ENCODE data around the gene CCSER1. TPM values are rescaled to one million over a fixed set of nuclear protein-coding genes. Genes with fewer than 3 reads are reported as not detected.

CCSER1 gene
- total RNA-seq, 1 donor from 2014 or later, result 18.1 TPM

- no peaks in the 10 kb centered on the region for H3K9me3 Mint-ChIP-seq
- no peak overlapping the region for H3K4me3 Mint-ChIP-seq
- no peak for TF ChIP-seq CTCF (conservative IDR thresholded peaks at IDR 0.05)
- H3K4me1 Mint-ChIP-seq (ENCODE audit: unreplicated experiment), result no peaks in the 10 kb centered on the region
- no peaks in the 10 kb centered on the region for H3K36me3 Mint-ChIP-seq
- DNase-seq (ENCODE audit: extremely low spot score, unreplicated experiment), result no peak
- H3K27me3 Mint-ChIP-seq, result no peaks in the 10 kb centered on the region
- H3K27ac Mint-ChIP-seq, result no peak overlapping the region
These were observed 443.4 kb downstream of the CCSER1 start for GRCh38 chr4:90570615-90571014.

GRCh38 chr4:90572996-90573395, 445.8 kb downstream of the CCSER1 start:
- no peak for DNase-seq (ENCODE audit: extremely low spot score, unreplicated experiment)
- peaks cover 5% of the 10 kb centered on the region for H3K36me3 Mint-ChIP-seq
- H3K9me3 Mint-ChIP-seq, result no peaks in the 10 kb centered on the region
- no peak overlapping the region for H3K4me3 Mint-ChIP-seq
- TF ChIP-seq CTCF (conservative IDR thresholded peaks at IDR 0.05), result no peak
- no peaks in the 10 kb centered on the region for H3K27me3 Mint-ChIP-seq
- H3K4me1 Mint-ChIP-seq (ENCODE audit: unreplicated experiment), result no peaks in the 10 kb centered on the region
- H3K27ac Mint-ChIP-seq, result no peak overlapping the region

DNA sequence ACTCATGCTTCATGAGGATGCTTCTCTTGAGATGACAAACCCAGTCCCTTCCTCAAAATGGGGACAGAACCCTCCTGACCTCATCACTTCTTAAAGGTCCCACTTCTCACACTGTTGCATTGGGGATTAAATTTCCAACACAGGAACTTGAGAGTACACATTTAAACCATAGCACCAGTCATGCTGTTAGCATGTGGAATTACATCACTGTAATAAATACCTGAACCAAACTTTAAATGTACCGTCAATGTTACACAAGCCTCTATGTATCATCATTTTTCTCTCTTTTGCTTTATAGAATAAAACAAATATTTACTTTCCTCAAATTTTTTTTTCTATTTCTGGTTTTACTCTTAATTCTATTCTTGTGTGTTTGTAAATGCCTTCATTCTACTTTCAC, 448.2 kb downstream of the CCSER1 start:
- Mint-ChIP-seq H3K4me3 (no peak overlapping the region), H3K27me3 (no peaks in the 10 kb centered on the region), H3K27ac (no peak overlapping the region), H3K9me3 (no peaks in the 10 kb centered on the region), H3K4me1 (ENCODE audit: unreplicated experiment) (no peaks in the 10 kb centered on the region), H3K36me3 (peaks cover 5% of the 10 kb centered on the region)
- no peak for TF ChIP-seq CTCF (conservative IDR thresholded peaks at IDR 0.05)
- DNase-seq (ENCODE audit: extremely low spot score, unreplicated experiment), result no peak

DNA sequence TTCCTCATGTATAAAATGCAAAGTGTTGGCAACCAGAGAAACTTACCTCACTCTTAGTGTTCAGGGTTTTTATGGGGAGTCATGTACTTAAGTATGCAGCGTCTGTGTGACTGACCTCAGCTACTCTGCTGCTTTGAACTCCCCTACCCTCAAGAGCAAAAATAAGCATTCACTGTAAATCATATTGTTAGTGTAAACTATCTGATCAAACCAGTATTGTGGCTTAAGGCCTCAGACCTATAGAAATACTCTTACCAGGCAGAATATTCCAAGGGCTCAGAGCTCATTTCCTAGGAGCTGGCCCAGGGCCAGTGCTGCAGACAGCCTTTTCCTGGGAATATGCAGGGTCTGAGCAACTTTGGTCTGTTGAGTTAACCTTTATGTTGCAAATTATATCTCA, 453.1 kb downstream of the CCSER1 start:
- Mint-ChIP-seq H3K27me3 (no peaks in the 10 kb centered on the region), H3K4me1 (ENCODE audit: unreplicated experiment) (no peaks in the 10 kb centered on the region), H3K36me3 (peaks cover 5% of the 10 kb centered on the region), H3K4me3 (no peak overlapping the region), H3K27ac (no peak overlapping the region), H3K9me3 (no peaks in the 10 kb centered on the region)
- DNase-seq (ENCODE audit: extremely low spot score, unreplicated experiment), result no peak
- TF ChIP-seq CTCF (conservative IDR thresholded peaks at IDR 0.05), result no peak

GRCh38 chr4:90582087-90582486, 454.9 kb downstream of the CCSER1 start:
- H3K36me3 Mint-ChIP-seq, result no peaks in the 10 kb centered on the region
- H3K9me3 Mint-ChIP-seq, result no peaks in the 10 kb centered on the region
- TF ChIP-seq CTCF (conservative IDR thresholded peaks at IDR 0.05), result no peak
- H3K27me3 Mint-ChIP-seq, result no peaks in the 10 kb centered on the region
- no peak overlapping the region for H3K4me3 Mint-ChIP-seq
- no peak for DNase-seq (ENCODE audit: extremely low spot score, unreplicated experiment)
- H3K4me1 Mint-ChIP-seq (ENCODE audit: unreplicated experiment), result no peaks in the 10 kb centered on the region
- no peak overlapping the region for H3K27ac Mint-ChIP-seq

DNA sequence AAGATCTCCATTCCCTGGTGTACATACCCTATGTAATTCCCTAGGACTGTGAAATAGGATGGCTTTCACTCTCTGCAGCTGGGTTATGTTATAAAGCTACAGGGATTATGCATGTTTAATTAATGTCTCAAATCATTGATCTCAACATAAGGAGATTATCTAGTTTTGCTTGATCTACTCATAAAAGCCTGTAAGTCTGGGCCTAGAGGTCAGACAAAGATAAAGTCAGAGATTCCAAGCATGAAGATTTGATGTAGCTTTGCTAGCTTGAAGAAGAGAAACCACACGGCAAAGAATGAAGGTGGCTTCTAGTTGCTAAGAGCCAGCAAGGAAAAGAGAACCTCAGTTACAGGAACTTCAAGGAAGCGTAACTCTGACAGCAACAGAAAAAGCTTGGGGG, 456.9 kb downstream of the CCSER1 start:
- no peak for DNase-seq (ENCODE audit: extremely low spot score, unreplicated experiment)
- H3K9me3 Mint-ChIP-seq, result no peaks in the 10 kb centered on the region
- TF ChIP-seq CTCF (conservative IDR thresholded peaks at IDR 0.05), result no peak
- H3K27me3 Mint-ChIP-seq, result no peaks in the 10 kb centered on the region
- no peak overlapping the region for H3K4me3 Mint-ChIP-seq
- H3K27ac Mint-ChIP-seq, result no peak overlapping the region
- no peaks in the 10 kb centered on the region for H3K36me3 Mint-ChIP-seq
- no peaks in the 10 kb centered on the region for H3K4me1 Mint-ChIP-seq (ENCODE audit: unreplicated experiment)
